Activated gamma-delta T cell treated with Interleukin-2 at 50 U/mL for 16 hours (primary cell): Measurements from ENCODE around the gene KLHL13.
"Not testable (repeated sequence)": the region's sequence is repeated elsewhere in the genome, so short reads cannot be mapped to it uniquely, and the experiment has no call there.

Experiments
- DNase-seq: peaks from one replicate; pipeline ENCODE4 v3.0.0-alpha.2; 2020

KLHL13 gene

GRCh38 chrX:118116713-118117550 is at the start of gene KLHL13:
TSS of gene KLHL13 (minus strand) at chrX:118116810. CDS start at chrX:118028473, 88,337 bp downstream.
- DNase-seq, result no peak

- no peak for DNase-seq
Observed at GRCh38 chrX:118164138-118164537, 47.5 kb upstream of the KLHL13 start.

GRCh38 chrX:118156953-118157608 is 40.5 kb upstream of the KLHL13 start:
- no peak for DNase-seq

GRCh38 chrX:118156254-118156952 is 39.8 kb upstream of the KLHL13 start:
- no peak for DNase-seq

GRCh38 chrX:118153270-118153669 is 36.7 kb upstream of the KLHL13 start:
- DNase-seq, result no peak

GRCh38 chrX:118152721-118153120 is 36.1 kb upstream of the KLHL13 start:
- no peak for DNase-seq

GRCh38 chrX:118148737-118149136 is 32.1 kb upstream of the KLHL13 start:
- no peak for DNase-seq

- DNase-seq, result not testable (repeated sequence)
Observed at GRCh38 chrX:118147771-118148170, 31.2 kb upstream of the KLHL13 start.

GRCh38 chrX:118143578-118143977 is 27.0 kb upstream of the KLHL13 start:
- no peak for DNase-seq

- no peak for DNase-seq
Observed at GRCh38 chrX:118131336-118131735, 14.7 kb upstream of the KLHL13 start.

GRCh38 chrX:118129681-118130080 is 13.1 kb upstream of the KLHL13 start:
- no peak for DNase-seq

GRCh38 chrX:118128724-118129123 is 12.1 kb upstream of the KLHL13 start:
- no peak for DNase-seq

GRCh38 chrX:118126286-118126685 is 9.7 kb upstream of the KLHL13 start:
- no peak for DNase-seq

GRCh38 chrX:118124243-118124642 is 7.6 kb upstream of the KLHL13 start:
- DNase-seq, result not testable (repeated sequence)

GRCh38 chrX:118117741-118118140 is 1.1 kb upstream of the KLHL13 start:
- no peak for DNase-seq

- DNase-seq, result no peak
Observed at GRCh38 chrX:118115953-118116712, 477 bp downstream of the KLHL13 start.

GRCh38 chrX:118114971-118115370 is 1.6 kb downstream of the KLHL13 start:
- DNase-seq, result no peak

- no peak for DNase-seq
Observed at GRCh38 chrX:118109065-118109464, 7.5 kb downstream of the KLHL13 start.

GRCh38 chrX:118108304-118108703 is 8.3 kb downstream of the KLHL13 start:
- DNase-seq, result no peak

GRCh38 chrX:118100091-118100490 is 16.5 kb downstream of the KLHL13 start:
- DNase-seq, result no peak

- no peak for DNase-seq
Observed at GRCh38 chrX:118088084-118088483, 28.5 kb downstream of the KLHL13 start.

- DNase-seq, result no peak
Observed at GRCh38 chrX:118074196-118074595, 42.4 kb downstream of the KLHL13 start.
